GM19455 (cell line): ENCODE measurements around the gene MMP28.

ENCODE experiments used
- ATAC-seq: cut with Tn5 transposase; IDR thresholded peaks from one replicate; pipeline ENCODE4 v1.9.1; 2021; ENCODE audit not compliant: unreplicated experiment

MMP28 gene

DNA sequence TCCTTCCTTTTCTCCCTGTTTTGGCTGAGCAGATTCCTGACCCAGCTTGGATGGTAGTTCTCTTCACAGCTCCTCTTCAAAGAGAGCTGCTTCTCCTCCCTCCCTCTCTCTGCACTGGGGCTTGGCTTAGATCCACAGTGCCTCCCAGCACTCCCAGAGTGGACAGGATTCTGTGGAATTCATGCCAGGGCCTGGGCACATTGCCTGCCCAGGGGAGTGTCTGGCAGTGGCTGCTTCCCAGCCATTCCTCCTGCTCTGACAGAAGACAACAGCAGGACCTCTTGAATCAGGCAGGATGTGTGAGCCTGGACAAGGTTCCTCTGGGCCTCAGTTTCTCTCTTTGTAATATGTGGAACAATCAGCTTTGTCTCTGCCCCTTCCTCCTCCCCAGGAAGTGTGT, 4.5 kb upstream of the MMP28 start:
- no peak for ATAC-seq

- ATAC-seq: no peak
Measured at GRCh38 chr17:35797918-35798317, 2.5 kb upstream of the MMP28 start.

- no peak for ATAC-seq
Measured at GRCh38 chr17:35797370-35797769, 1.9 kb upstream of the MMP28 start.

- no peak for ATAC-seq
Measured at GRCh38 chr17:35796942-35797341, 1.5 kb upstream of the MMP28 start.

DNA sequence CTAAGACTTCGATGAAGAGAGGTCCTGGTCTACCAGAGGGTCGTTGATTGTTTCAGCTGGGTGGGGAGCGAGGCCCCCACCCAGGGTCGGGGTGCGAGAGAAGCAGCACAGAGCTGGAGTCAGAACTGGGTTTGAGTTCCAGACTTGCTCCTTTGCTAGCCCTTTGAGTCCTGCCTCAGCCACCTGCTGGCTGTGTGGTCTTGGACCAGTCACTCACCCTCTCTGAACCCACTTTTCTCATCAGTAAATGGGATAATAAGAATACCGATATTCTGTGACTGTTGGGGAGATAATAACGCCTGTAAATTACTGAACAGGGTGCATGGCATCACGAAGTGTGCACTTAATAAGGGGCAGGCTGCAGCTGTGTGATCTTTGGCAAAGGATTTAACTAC, 427 bp upstream of the MMP28 start:
- no peak for ATAC-seq

DNA sequence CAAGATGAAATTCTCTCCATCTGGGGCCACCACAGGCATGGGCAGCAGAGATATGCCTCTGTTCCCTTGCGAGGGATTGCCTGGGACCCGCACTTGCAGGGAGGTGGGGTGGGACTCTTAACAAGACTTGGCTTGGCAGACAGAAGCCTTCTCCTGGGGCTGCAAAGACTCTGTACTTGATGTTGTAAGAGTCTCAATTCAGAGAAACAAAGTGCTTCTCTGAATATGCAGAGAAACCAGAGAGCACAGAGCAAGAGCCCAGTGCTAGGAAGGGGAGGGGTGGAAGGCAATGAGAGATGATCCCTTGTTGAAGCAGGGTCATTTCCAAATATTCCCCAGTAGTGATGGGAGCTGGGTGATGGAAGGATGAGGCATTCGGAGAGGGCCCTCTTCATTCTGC, 2.2 kb downstream of the MMP28 start:
- ATAC-seq: no peak

DNA sequence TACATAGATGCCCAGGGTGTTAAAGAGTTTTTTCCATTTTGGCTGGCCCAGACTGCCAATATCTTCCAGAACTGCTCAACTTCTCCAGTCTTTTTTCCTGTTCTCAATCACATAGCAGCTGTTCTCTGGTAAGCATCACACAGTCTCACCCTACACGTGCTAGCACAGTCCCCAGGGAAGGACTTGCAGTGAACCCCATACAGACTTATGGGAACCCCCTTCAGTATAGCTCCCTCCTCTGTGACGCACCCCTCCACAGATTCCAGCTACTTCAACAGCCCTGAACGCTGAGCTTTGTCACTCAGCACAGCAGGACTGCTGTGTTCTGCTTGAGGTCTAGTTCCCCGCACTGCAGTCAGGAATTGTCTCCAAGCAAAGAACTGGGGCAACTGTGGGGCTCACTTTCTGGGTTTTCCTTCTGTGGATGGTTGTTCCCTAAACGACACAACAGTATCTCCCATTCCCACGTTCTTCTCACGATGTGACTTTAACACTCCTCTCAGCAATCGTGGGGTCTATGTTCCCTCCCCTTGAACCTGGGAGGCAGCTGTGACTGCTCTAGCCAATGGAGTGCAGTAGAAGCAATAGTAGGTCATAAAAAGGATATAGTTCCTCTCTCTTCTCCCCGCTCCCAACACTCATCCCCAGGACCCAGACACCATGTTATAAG, 3.6 kb downstream of the MMP28 start:
- no peak for ATAC-seq

DNA sequence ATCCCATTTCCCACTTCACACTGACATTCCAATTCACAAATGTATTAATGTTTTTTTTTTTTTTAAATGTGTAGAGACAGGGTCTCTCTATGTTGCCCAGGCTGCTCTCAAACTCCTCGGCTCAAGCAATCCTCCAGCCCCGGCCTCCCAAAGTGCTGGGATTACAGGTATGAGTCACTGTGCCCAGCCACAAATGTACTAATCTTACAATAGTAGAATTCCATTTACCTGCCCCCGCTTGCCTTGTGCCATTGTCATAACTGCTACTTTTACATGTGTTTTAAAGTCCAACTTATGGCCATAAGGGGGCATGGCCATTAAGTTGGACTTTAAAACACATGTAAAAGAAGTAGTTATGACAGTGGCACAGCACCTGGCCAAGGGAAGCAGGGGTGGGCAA, 4.6 kb downstream of the MMP28 start:
- no peak for ATAC-seq

DNA sequence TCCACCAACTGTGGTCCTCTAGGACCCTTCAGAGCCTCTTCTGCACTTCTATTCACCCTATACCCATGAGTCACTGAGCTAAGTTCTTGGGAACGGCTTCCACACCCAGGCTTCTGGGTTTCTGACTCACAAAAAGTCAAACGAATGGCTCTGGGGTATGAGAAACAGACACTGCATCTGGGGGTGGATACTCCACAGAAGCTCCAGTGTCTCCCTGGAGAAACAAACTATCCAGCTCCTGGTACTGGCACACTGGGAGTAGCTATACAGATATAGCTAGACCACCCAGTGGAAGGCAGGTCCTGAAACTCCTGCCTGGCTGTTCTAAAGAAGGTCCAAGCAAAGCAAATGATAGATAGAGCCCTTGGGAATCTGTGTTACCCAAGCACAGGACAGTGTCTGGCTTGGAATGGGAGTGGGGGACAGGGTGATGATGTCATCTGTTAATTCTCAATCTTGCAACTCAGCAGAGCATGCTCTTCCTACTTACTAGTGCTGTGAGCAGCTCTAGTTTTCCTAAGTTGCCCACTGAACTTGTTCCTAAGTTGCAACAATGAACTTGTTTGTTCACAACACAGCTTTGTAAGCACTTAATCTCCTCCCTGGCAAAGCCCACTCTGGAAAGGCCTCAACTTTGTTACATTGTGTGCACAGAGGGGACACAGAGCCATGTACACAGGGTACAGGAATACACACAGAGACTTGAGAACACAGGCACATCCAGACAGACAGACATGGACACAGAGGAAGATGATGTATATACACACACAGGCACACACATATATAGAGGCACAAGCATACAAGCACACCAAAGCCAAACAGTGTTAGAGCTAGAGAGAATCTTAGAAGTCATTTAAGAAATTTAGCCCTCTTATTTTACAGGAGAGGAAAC, 6.7 kb downstream of the MMP28 start:
- no peak for ATAC-seq

DNA sequence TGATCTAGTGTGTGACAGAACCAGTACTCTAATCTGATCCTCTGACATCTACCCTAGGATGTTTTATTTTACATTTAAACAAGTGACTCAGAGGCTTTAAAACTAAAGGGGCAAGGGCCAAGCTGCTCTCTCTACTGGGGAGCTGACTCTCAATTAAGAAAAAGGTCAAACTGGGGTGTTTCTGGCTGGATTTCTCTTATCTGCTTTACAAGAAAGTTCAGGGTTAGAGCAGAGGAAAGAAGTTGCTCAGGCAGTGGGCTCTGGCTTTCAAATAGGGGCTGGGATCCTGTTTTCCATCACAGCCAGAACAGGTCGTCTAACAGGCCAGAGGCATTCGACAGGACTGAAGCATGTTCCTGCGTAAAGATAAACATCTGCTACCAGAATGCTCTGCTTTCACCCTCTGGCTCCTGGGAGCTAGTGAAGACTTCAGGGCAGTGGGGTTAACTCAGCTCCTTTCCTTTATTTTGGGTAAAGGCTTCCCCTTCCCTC, 8.5 kb downstream of the MMP28 start:
- no peak for ATAC-seq

DNA sequence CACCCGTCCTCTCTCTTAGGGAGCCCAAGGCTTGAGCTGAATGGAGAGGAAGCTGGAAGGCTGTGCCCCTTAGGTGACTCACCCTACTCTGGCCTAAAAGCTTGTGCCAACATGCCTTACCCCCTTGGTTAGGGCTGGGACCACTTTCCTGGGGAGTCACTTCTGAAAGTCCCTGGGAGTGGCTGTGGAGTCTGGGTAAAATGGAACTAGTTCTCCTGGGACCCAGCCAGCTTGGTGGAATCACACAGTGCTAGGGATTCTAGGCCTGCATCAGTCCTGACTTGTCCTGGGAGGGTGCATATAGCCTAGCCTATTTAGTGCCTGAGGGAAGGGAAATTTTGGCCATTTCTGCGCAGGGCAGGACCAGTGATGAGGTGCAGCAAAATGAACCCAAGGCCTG, 10.5 kb downstream of the MMP28 start:
- no peak for ATAC-seq

- ATAC-seq: no peak
Measured at GRCh38 chr17:35780950-35781349, 14.5 kb downstream of the MMP28 start.

DNA sequence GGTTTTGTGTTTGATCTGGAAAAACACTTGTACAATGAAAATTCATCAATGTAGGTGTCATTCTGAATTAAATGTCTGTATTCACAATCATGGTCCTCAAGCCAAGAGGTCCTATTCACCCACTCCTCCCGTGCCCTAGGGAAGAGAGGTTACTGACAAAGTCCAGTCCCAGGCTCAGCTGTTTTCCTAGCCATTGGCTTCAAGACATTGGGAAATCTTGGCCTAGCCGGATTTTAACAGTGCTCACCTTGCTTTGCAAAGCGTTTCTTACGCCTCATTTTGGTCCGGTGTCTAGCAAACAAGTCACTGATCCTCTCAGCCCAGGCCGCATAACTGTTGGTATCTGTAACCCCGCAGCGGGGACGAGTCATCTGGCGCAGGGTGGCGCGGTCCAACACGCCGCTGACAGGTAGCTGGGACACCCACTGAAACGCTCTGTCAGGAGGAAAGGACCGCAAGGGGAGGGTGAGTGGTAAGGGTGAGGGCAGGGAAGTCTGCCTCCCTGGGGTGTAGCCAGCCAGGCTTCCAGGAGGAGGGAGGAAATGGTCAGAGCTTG, 16.7 kb downstream of the MMP28 start:
- no peak for ATAC-seq

GRCh38 chr17:35775583-35775982, 19.9 kb downstream of the MMP28 start:
- no peak for ATAC-seq

DNA sequence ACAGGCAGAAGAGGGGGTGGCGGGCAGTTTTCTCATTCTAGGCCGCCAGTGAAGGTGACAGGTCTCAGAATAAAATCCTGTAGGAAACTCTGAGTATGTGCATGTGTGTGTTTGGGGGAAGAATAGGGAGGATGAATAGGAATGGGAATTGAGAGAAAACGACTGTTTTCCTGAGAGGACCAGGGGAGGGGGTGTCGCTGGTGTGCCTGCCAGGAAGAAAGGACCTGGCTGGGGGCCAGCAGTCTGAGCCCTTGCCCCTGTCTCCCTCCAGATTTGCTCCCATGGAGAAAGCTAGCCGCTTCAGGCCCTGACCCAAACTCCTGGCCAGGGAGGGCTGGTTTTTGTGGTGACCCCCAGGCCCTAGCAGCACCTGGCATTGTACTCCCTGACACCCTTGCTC, 20.4 kb downstream of the MMP28 start:
- ATAC-seq: no peak

- ATAC-seq: no peak
Measured at GRCh38 chr17:35774499-35774898, 20.9 kb downstream of the MMP28 start.

- ATAC-seq: no peak
Measured at GRCh38 chr17:35773679-35774425, 21.6 kb downstream of the MMP28 start.

DNA sequence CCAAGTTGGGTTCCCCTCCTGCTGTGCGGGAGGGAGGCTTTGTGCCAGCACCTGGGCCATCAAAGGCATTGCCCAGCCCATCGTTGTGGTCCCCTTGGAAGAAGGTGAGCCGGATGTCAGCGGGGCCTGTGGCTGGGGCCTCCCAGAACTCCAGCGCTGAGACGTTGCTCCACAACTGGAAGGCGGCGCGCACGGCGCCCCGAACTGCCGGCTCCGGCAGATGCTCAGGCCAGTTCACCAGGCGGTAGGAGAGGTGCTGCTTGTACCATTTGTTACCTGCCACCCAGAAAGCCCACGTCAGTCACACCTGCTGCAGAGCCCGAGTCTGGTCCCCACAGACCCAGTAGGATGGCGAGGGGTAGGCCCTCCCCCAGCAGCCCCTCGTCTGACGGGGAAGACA, 22.3 kb downstream of the MMP28 start:
- ATAC-seq: no peak

DNA sequence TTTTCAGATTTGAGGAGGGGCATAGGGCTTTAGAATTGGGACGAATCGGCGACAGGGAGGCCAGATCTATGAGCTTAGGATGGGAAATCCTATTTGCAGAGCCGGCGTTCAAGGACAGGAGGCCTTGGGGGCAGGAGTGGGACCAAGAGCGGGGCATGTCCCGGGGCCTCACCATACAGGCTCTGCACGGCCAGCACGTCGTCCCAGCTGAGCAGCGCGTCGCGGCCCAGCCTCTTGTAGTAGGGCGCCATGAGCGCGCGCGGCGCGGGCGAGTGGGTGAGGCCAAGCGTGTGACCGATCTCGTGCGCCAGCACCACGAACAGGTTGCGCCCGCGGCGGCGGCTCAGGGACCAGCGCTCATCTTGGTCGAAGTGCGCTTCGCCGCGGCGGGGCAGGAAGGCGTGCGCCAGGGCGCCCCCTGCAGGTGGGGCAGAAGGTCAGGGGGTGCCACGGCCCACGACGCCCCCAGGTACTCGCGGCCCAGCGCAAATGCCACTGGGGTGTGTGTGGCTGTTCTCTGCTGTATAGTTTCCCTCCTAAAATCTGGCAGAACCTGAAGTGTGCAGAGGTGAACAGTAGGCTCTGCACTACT, 25.4 kb downstream of the MMP28 start:
- no peak for ATAC-seq

- ATAC-seq: no peak
Measured at GRCh38 chr17:35768797-35769196, 26.6 kb downstream of the MMP28 start.

DNA sequence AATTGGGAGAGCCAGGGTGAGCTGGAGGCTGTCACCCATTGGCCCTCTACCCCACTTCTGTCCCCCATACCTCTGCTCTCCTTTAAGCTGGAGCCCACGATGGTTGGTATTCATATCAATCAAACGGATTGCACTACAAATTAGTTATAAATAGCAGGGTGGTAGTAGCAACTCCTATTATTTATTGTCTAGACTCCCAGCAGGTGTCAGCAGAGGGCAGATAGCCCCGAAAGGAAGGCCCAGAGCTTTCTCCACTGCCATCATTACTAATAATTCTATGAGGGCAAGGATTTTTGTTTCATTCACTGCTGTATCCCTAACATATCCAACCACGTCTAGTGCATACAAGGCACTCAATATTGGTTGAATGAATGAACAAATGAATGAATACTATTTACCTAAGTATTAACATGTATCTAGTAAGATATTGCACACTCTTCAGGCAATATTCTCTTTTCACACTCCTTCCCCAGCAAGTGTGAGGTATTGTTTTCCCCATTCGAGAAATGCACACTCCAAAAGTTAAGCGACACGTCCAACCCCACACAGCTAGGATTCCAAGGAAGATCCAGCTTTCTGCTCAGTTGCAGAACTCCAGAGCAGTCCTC, 28.4 kb downstream of the MMP28 start:
- no peak for ATAC-seq
